NCI-H1436 (cell line): ENCODE data around the gene CACNA1I.

Source experiments
- DNase-seq: peaks from one replicate; lab custom pipeline; 2025; lab: John Stamatoyannopoulos, UW

CACNA1I gene

GRCh38 chr22:39598017-39598965 is 27.7 kb downstream of the CACNA1I start:
- DNase-seq = no peak

DNA sequence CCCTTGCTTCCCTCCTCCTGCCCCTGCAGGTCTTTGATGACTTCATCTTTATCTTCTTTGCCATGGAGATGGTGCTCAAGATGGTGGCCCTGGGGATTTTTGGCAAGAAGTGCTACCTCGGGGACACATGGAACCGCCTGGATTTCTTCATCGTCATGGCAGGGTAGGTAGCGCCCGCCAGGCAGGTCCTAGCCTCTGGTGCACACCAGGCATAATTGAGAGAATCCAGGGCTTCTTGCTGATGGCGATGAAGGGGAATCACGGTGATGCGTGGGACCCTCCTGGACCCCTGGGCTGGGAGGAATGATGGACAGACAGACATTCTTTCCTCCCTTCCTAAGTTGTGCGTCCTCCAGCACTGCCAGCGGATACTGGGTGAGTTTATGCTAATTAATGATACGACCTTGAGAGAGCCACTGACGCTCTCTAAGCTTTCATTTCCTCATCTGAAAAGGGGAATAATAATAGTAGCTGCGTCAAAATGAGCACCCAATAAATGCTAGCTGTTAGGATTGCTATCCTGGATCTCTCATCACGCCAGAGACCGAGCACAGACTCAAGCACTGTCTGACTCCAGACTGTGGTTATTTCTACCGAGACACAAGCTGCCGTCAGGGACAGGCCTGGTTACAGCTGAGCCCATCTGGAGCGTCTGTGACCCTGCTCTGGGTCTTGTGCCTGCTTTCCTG is 30.1 kb downstream of the CACNA1I start:
- no peak for DNase-seq

GRCh38 chr22:39601180-39601535 is 30.6 kb downstream of the CACNA1I start:
- no peak for DNase-seq

DNA sequence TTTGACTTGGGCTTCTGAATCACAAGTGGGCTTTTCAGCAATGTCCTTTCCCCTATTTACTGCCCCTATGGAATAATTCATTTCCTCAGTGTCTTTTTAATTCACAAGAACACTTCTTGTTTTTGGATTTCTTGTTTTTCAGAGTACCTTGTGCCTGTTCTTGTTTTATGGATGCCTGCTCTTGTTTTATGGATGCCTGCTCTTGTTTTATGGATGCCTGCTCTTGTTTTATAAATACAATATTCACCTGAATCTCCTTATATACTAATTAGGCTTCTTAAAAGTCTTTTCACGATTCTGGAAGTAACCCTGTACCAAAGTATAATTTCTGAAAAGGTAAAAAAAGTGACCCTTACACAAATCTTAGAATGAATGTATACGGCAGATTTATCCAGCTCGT is 32.8 kb downstream of the CACNA1I start:
- no peak for DNase-seq

- DNase-seq = no peak
Measured at GRCh38 chr22:39610246-39610645, 39.7 kb downstream of the CACNA1I start.

DNA sequence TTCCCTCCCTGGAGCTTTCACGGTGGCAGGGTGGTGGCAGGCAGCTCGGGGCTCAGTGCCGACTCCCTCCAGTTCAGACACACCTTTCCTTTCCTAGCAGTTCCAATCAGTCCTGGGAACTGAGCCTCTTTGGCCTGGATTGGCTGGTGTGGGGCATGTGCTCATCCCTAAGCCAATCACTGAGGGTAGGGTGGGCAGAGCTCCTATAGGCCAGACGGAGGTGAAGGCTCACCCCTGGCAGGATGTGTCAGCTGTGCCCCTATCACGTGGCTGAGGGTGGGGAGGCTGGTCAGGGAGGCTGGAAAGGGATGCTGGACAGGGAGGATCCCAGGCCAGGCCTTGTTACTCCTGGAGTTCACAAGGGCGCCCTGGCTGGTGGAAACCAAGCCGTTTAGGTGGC is 40.2 kb downstream of the CACNA1I start:
- no peak for DNase-seq

DNA sequence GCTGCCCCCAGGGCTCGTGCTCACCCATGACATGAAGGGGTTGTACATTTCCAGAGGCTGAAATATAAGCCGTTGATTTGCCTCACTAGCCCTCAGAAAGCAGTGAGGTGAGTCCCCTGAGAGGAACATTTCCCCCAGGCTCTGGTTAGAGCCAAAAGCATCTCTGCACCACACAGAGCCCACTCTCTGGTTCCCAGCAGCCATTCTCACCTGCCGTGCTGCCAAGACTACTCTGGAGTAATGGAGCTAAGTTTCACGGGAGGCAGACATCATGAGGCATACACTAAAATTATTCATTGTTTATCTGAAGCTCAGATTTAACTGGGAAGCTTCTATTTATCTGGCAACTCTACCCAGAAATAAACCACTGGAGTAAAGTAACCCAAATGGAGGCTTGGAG is 40.8 kb downstream of the CACNA1I start:
- DNase-seq = no peak

GRCh38 chr22:39612811-39613548 is 42.4 kb downstream of the CACNA1I start:
- no peak for DNase-seq

- DNase-seq = no peak
Measured at GRCh38 chr22:39613549-39613921, 43.0 kb downstream of the CACNA1I start.

GRCh38 chr22:39614442-39614841 is 43.9 kb downstream of the CACNA1I start:
- no peak for DNase-seq

GRCh38 chr22:39616051-39616450 is 45.5 kb downstream of the CACNA1I start:
- no peak for DNase-seq

DNA sequence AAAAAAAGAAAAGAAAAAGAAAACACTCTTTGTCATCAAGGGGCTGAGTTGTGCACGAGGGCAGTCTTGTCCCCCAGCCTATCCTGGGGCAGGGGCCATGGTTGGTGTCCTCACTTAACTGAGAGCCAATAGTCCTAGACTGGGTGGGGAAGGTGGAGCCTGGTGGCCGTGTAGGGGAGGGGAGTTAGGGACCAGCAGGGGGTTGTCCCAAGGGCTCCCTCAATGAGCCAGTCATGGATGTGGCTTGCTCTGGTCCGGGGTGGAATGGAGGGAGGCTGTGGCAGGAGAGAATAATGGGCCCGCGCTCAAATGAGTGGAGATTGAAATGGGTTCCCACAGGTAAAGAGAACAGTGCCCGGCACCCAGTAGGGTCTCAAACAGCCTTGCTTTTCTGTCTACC is 46.2 kb downstream of the CACNA1I start:
- no peak for DNase-seq

- no peak for DNase-seq
Measured at GRCh38 chr22:39617342-39617741, 46.8 kb downstream of the CACNA1I start.

- no peak for DNase-seq
Measured at GRCh38 chr22:39617970-39618757, 47.6 kb downstream of the CACNA1I start.

GRCh38 chr22:39618996-39619530 is 48.5 kb downstream of the CACNA1I start:
- DNase-seq = no peak

DNA sequence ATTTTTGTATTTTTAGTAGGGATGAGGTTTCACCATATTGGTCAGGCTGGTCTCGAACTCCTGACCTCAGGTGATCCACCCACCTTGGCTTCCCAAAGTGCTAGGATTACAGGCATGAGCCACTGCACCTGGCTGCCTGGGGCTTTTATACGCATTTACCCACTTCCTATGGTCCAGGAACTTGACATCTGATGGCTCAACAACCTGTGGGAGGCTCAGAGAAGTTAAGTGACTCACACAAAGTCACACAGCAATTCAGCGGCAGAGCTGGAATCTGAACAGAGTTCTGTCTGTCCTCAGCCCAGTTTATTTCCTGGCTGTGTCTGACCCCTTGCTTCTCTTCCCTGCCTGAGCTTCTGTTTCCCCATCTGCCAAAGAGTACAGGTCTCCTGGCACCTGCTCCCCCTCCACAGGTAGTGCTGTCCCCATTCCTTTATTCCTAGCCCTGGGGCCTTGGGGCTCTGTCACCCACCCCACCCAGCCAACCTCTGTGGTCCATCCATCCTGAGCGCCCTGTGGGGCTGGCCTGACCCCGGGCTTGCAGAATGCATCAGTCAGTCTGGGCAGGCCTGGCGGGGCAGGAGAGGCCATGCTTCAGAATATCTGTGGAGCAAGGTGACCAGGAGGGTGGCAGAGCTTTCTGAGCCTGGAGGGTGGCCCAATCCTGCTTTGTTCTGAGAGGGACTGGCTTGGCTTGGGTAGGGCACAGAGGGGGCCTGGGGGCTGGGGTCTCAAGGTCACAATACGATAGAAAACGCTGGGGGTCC is 50.6 kb downstream of the CACNA1I start:
- no peak for DNase-seq

- no peak for DNase-seq
Measured at GRCh38 chr22:39621826-39622225, 51.3 kb downstream of the CACNA1I start.

DNA sequence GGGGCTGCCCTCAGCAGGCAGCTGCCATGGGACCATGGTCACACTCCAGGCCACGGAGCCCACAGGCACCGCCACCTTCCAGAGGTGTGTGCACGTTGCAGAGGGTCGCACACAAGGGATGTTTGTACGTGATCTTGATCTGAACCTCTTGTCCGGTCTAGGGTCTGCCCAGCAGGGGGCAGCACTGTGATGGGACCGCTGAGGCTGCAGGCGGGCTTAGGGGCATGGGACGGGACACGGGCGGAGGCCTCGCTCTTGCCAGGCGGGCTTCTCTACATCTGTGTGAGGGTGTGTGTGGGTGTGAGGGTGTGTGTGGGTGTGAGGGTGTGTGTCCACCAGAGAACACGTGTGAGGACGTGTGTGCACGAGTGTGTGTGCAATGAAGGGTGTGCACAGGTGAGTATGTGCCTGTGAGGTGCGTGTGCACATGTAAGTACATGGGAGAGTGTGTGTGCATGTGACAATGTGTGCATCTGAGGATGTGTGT is 52.4 kb downstream of the CACNA1I start:
- DNase-seq = no peak

DNA sequence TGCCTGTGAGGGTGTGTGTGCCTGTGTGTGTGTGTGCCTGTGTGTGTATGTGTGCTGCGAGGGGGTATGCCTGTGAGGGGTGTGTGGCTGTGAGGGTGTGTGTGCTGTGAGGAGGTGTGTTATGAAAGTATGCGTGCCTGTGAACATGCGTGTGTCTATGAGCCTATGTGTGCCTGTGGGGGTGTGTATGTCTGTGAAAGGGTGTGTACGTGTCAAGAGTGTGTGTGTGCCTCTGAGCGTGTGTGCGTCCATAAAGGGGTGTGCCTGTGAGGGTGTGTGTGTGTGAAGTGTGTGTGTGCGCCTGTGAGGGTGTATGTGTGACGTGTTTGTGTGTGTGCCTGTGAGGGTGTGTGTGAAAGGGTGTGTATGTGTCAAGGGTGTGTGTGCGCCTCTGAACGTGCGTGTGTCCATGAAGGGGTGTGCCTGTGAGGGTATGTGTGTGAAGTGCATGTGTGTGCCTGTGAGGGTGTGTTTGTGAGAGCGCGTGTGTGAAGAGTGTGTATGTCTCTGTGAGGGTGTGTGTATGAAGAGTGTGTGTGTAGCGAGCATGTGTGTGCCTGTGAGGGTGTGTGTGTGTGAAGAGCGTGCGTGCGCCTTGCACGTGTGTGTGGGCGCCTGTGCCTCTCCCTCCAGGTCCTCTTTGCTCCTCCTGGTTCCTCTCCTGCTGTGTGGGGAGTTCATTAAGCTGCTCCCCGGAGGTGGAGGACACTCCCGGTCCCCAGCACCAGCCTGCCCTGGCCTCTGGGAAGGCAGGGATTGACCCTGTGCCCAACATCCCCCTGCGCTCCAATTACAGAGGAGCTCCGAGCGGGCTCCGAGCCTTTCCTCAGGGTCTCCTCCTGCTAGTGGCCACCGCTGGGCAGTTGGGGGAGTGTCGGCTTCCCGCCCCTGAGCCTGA is 53.3 kb downstream of the CACNA1I start:
- no peak for DNase-seq

DNA sequence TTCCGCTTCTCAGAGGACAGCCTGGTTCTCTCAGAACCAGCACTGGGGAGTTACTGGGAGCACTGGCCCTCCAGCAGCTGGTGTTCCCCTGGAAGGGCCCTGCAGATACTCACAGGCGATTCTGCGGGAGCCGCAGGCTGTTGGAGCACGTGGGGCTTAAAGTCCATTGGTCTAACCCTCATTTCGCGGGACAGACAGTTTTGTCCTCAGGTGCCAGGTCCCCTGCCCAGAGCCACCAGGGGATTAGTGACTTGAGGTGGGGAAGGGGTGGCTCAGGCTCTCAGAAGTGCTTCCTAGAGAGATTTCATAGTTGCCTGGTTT is 53.9 kb downstream of the CACNA1I start:
- DNase-seq = no peak
